GM23338 (cell line): ENCODE measurements around the gene GRIN3B. TPM values are rescaled to one million over a fixed set of nuclear protein-coding genes. Genes with fewer than 3 reads are reported as not detected.
A peak's percentile ranks its signal among the peaks of the same experiment; 100 is the strongest.

Experiments
- ATAC-seq: fragments of 200-7000 bp; cut with Tn5 transposase; 3 replicates; pipeline ENCODE4 v1.9.1; 2020
- DNase-seq: peaks from one replicate; pipeline ENCODE4 v3.0.0-alpha.2; 2015; ENCODE audit warnings: low spot score
- H2AFZ ChIP-seq: fragments of 200-600 bp; sonication (generic); 2 replicates; pipeline ENCODE4 v1.8.0; 2016; ENCODE audit warnings: antibody characterized with exemption, mild to moderate bottlenecking, moderate library complexity
- H3F3A ChIP-seq: fragments of 200-600 bp; sonication (generic); replicated peaks from 2 replicates; pipeline ENCODE4 v1.8.0; 2017; ENCODE audit warnings: antibody characterized with exemption, mixed run types, low read depth
- H3K27ac ChIP-seq: fragments of 200-600 bp; sonication (generic); 2 replicates; pipeline ENCODE4 v1.6.1; 2016; ENCODE audit warnings: low read depth
- H3K27me3 ChIP-seq: fragments of 200-600 bp; sonication (generic); 2 replicates; pipeline ENCODE4 v1.8.0; 2016; ENCODE audit warnings: mild to moderate bottlenecking, mixed run types, moderate library complexity; ENCODE audit not compliant: insufficient read depth
- H3K36me3 ChIP-seq: fragments of 200-600 bp; sonication (generic); 2 replicates; pipeline ENCODE4 v1.8.0; 2016; ENCODE audit warnings: mild to moderate bottlenecking; ENCODE audit not compliant: insufficient read depth
- H3K4me1 ChIP-seq: fragments of 200-600 bp; sonication (generic); 2 replicates; pipeline ENCODE4 v1.8.0; 2016; ENCODE audit warnings: mild to moderate bottlenecking, moderate library complexity; ENCODE audit not compliant: insufficient read depth
- H3K4me2 ChIP-seq: fragments of 200-600 bp; sonication (generic); 2 replicates; pipeline ENCODE4 v1.7.1; 2017; ENCODE audit warnings: mixed run types
- H3K4me3 ChIP-seq: fragments of 200-600 bp; sonication (generic); 2 replicates; pipeline ENCODE4 v1.6.1; 2016; ENCODE audit warnings: mixed run types
- H3K79me2 ChIP-seq: fragments of 200-600 bp; sonication (generic); replicated peaks from 2 replicates; pipeline ENCODE4 v1.8.0; 2017; ENCODE audit warnings: mild to moderate bottlenecking; ENCODE audit not compliant: insufficient read depth
- H3K9me2 ChIP-seq: fragments of 200-600 bp; sonication (generic); 2 replicates; pipeline ENCODE4 v1.8.0; 2017; ENCODE audit not compliant: insufficient read depth
- H4K20me1 ChIP-seq: fragments of 200-600 bp; sonication (generic); replicated peaks from 2 replicates; pipeline ENCODE4 v1.8.0; 2017; ENCODE audit warnings: mild to moderate bottlenecking; ENCODE audit not compliant: insufficient read depth
- H3K27ac Mint-ChIP-seq: 2 replicates; pipeline ENCODE4 v1.8.0; 2020; ENCODE audit warnings: inconsistent platforms, mild to moderate bottlenecking, moderate library complexity, mixed read lengths
- H3K27me3 Mint-ChIP-seq: 3 replicates; pipeline ENCODE4 v1.8.0; 2022; ENCODE audit warnings: low read depth, mild to moderate bottlenecking, moderate library complexity, mixed read lengths, inconsistent platforms; ENCODE audit not compliant: insufficient read depth, poor library complexity
- H3K36me3 Mint-ChIP-seq: 3 replicates; pipeline ENCODE4 v1.8.0; 2021; ENCODE audit warnings: low read depth, mild to moderate bottlenecking, inconsistent platforms, moderate library complexity, mixed read lengths
- H3K4me1 Mint-ChIP-seq: 3 replicates; pipeline ENCODE4 v1.8.0; 2020; ENCODE audit warnings: mild to moderate bottlenecking, inconsistent platforms, mixed read lengths
- H3K4me3 Mint-ChIP-seq: 3 replicates; pipeline ENCODE4 v1.8.0; 2021; ENCODE audit warnings: moderate library complexity, mild to moderate bottlenecking, inconsistent platforms, mixed read lengths
- H3K9me3 Mint-ChIP-seq: 3 replicates; pipeline ENCODE4 v1.8.0; 2020; ENCODE audit warnings: moderate library complexity, mild to moderate bottlenecking, inconsistent platforms, mixed read lengths
- EZH2 ChIP-seq: fragments of 200-600 bp; sonication (generic); IDR thresholded peaks from one replicate; pipeline ENCODE4 v1.8.0; 2017; ENCODE audit warnings: antibody characterized with exemption, mild to moderate bottlenecking, low read depth; ENCODE audit not compliant: unreplicated experiment
- JUNB ChIP-seq: IDR thresholded peaks from one replicate; pipeline ENCODE4 v1.6.1; 2016; ENCODE audit warnings: antibody characterized with exemption; ENCODE audit not compliant: unreplicated experiment
- NANOG ChIP-seq: IDR thresholded peaks from 2 replicates; pipeline ENCODE4 v1.6.1; 2016; ENCODE audit warnings: antibody characterized with exemption, borderline replicate concordance
- polyA plus RNA-seq: library from polyadenylated mRNA; unstranded; fragments of >200 nt; fragmentation: Nextera tagmentation; extraction: Ambion mirVana; gene quantifications from 2 replicates; pipeline ENCODE4 v1.2.1, GENCODE V29; 2016
- total RNA-seq: library from RNA; depleted of rRNA; stranded (reverse); fragments of >200 nt; shearing (Covaris generic); gene quantifications from 2 replicates; pipeline ENCODE4 v1.2.3, GENCODE V29; 2014
- TF ChIP-seq, protein P1 (sequence below): fragments of 250-450 bp; sonication (Bioruptor Pico); IDR thresholded peaks from 2 replicates; pipeline ENCODE4 v1.5.0; 2020; ENCODE audit warnings: mild to moderate bottlenecking, moderate library complexity
- TF ChIP-seq, protein P2 (sequence below): IDR thresholded peaks from one replicate; pipeline ENCODE4 v1.6.1; 2018; ENCODE audit warnings: antibody characterized with exemption; ENCODE audit not compliant: unreplicated experiment
- TF ChIP-seq, protein P3 (sequence below): IDR thresholded peaks from 2 replicates; pipeline ENCODE4 v1.6.1; 2016; ENCODE audit warnings: antibody characterized with exemption

Gene GRIN3B
- total and polyA plus RNA-seq, 2 experiments from 2014 or later, result 0.11 to 2.8 TPM

DNA sequence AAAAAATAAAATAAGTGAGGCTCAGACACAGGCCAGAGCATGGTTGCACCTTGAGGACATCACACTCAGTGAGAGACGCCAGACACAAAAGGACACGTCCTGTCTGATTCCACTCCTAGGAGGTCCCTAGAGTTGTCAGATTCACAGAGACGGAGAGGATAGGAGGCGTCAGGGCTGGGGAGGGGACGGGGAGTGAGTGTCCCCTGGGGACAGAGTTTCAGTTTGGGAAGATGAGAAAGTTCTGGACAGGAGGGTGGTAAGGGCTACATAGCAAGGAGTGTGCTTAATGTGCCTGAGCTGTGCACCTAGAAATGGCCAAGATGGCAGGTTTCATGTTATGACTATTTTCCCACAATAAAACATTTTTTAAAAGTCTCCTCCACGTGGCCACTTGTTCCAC lies 2.2 kb upstream of the GRIN3B start (continued):
- TF ChIP-seq, protein P1, sequence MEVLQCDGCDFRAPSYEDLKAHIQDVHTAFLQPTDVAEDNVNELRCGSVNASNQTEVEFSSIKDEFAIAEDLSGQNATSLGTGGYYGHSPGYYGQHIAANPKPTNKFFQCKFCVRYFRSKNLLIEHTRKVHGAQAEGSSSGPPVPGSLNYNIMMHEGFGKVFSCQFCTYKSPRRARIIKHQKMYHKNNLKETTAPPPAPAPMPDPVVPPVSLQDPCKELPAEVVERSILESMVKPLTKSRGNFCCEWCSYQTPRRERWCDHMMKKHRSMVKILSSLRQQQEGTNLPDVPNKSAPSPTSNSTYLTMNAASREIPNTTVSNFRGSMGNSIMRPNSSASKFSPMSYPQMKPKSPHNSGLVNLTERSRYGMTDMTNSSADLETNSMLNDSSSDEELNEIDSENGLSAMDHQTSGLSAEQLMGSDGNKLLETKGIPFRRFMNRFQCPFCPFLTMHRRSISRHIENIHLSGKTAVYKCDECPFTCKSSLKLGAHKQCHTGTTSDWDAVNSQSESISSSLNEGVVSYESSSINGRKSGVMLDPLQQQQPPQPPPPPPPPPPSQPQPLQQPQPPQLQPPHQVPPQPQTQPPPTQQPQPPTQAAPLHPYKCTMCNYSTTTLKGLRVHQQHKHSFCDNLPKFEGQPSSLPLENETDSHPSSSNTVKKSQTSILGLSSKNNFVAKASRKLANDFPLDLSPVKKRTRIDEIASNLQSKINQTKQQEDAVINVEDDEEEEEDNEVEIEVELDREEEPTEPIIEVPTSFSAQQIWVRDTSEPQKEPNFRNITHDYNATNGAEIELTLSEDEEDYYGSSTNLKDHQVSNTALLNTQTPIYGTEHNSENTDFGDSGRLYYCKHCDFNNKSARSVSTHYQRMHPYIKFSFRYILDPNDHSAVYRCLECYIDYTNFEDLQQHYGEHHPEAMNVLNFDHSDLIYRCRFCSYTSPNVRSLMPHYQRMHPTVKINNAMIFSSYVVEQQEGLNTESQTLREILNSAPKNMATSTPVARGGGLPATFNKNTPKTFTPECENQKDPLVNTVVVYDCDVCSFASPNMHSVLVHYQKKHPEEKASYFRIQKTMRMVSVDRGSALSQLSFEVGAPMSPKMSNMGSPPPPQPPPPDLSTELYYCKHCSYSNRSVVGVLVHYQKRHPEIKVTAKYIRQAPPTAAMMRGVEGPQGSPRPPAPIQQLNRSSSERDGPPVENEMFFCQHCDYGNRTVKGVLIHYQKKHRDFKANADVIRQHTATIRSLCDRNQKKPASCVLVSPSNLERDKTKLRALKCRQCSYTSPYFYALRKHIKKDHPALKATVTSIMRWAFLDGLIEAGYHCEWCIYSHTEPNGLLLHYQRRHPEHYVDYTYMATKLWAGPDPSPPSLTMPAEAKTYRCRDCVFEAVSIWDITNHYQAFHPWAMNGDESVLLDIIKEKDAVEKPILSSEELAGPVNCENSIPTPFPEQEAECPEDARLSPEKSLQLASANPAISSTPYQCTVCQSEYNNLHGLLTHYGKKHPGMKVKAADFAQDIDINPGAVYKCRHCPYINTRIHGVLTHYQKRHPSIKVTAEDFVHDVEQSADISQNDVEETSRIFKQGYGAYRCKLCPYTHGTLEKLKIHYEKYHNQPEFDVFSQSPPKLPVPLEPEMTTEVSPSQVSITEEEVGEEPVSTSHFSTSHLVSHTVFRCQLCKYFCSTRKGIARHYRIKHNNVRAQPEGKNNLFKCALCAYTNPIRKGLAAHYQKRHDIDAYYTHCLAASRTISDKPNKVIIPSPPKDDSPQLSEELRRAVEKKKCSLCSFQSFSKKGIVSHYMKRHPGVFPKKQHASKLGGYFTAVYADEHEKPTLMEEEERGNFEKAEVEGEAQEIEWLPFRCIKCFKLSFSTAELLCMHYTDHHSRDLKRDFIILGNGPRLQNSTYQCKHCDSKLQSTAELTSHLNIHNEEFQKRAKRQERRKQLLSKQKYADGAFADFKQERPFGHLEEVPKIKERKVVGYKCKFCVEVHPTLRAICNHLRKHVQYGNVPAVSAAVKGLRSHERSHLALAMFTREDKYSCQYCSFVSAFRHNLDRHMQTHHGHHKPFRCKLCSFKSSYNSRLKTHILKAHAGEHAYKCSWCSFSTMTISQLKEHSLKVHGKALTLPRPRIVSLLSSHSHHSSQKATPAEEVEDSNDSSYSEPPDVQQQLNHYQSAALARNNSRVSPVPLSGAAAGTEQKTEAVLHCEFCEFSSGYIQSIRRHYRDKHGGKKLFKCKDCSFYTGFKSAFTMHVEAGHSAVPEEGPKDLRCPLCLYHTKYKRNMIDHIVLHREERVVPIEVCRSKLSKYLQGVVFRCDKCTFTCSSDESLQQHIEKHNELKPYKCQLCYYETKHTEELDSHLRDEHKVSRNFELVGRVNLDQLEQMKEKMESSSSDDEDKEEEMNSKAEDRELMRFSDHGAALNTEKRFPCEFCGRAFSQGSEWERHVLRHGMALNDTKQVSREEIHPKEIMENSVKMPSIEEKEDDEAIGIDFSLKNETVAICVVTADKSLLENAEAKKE (CRISPR knock-in tag), result no peak
- TF ChIP-seq, protein P2, sequence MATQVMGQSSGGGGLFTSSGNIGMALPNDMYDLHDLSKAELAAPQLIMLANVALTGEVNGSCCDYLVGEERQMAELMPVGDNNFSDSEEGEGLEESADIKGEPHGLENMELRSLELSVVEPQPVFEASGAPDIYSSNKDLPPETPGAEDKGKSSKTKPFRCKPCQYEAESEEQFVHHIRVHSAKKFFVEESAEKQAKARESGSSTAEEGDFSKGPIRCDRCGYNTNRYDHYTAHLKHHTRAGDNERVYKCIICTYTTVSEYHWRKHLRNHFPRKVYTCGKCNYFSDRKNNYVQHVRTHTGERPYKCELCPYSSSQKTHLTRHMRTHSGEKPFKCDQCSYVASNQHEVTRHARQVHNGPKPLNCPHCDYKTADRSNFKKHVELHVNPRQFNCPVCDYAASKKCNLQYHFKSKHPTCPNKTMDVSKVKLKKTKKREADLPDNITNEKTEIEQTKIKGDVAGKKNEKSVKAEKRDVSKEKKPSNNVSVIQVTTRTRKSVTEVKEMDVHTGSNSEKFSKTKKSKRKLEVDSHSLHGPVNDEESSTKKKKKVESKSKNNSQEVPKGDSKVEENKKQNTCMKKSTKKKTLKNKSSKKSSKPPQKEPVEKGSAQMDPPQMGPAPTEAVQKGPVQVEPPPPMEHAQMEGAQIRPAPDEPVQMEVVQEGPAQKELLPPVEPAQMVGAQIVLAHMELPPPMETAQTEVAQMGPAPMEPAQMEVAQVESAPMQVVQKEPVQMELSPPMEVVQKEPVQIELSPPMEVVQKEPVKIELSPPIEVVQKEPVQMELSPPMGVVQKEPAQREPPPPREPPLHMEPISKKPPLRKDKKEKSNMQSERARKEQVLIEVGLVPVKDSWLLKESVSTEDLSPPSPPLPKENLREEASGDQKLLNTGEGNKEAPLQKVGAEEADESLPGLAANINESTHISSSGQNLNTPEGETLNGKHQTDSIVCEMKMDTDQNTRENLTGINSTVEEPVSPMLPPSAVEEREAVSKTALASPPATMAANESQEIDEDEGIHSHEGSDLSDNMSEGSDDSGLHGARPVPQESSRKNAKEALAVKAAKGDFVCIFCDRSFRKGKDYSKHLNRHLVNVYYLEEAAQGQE, result no peak
- no peak for TF ChIP-seq JUNB
- TF ChIP-seq, protein P3, sequence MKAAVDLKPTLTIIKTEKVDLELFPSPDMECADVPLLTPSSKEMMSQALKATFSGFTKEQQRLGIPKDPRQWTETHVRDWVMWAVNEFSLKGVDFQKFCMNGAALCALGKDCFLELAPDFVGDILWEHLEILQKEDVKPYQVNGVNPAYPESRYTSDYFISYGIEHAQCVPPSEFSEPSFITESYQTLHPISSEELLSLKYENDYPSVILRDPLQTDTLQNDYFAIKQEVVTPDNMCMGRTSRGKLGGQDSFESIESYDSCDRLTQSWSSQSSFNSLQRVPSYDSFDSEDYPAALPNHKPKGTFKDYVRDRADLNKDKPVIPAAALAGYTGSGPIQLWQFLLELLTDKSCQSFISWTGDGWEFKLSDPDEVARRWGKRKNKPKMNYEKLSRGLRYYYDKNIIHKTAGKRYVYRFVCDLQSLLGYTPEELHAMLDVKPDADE, result no peak

DNA sequence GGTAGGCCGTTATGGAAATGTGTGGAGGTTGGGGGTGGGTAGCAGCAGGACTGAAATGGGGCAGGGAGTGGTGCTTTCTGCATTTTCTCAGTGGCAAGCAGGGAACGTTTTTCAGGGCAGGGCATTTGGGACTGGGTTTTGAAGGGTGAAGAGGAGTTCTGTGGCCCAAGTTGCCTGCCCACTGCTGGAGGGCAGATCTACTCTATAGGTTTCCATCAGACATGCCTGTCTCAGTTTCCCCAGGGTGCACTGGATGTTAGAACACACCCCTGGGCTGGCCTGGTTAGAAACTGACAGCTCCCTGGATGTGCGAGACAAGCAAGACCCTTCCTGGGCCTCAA lies 870 bp upstream of the GRIN3B start:
- Histone ChIP-seq H3K4me3 (no peak overlapping the region), H4K20me1 (0 out of 2 replicates have a peak, but pooled peaks cover 2% of the 10 kb centered on the region), H3K27ac (no peak overlapping the region), H2AFZ (no peak overlapping the region), H3K79me2 (no peaks in the 10 kb centered on the region), H3K9me2 (no peaks in the 10 kb centered on the region), H3K4me2 (no peak overlapping the region), H3K4me1 (no peaks in the 10 kb centered on the region; the same call in 1 of the 2 replicates), H3K27me3 (peaks cover 45% of the 10 kb centered on the region), H3F3A (peaks cover 11% of the 10 kb centered on the region), H3K36me3 (no peaks in the 10 kb centered on the region)
- Mint-ChIP-seq H3K9me3 (no peaks in the 10 kb centered on the region), H3K4me1 (peaks cover 3% of the 10 kb centered on the region; the same call in 2 of the 3 replicates), H3K27ac (no peak overlapping the region), H3K4me3 (peak overlapping the region; percentile 30), H3K27me3 (peaks cover 53% of the 10 kb centered on the region), H3K36me3 (no peaks in the 10 kb centered on the region)
- ATAC-seq (no peak), DNase-seq (no peak)
- TF ChIP-seq EZH2, result no peak
- TF ChIP-seq NANOG, result no peak
- TF ChIP-seq, protein P2, result no peak
